ENCODE results near the gene PRMT9.

The PRMT9 gene

DNA sequence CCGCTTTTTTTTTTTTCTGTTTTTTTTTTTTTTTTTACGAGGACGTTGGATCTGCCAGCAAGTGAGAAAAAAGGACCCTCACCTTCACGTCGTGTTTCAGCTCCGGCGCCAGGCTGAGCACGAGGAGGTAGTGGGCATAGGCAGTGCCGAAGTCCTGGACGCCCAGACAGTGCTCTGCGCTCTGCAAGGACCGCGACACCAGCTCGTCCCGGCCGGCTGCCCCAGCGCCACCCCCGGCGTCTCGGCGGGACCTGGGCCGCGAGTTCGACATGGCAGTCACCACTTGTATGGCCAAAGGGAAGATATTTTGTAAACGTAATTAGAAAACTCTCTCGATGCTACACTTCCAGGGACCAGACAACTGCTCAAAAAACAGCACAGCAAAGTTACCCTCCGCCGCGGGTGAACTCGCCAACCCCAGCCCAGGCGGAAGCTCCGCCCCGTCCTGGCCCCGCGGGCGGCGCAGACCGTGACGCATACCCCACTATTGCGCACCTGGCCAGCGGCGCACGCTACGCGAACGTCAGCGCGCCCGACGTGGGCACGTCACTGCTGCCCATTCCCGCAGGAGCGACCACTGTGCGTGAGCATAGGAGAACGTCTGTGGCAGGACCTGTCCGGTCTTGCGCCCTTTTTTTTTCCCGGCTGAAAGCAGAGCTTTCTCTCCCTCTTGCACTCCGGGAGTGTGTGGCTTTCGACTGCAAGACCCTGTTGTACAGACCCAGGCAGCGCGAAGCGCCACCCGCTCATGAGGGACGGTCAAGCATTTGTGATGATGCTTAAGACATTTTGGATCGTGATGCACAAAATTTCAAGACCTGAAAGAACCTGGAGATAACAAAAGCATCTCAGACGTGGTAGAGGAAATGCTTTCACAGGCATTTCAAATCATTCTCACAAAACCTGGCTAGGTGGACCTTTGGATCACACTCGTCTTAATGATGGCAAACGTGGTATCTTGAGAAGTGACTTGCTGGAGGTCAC is at the start of gene PRMT9:
PRMT9 (minus strand) TSS at position 447 of the 984 bp plus-strand sequence; CDS start at position 271, 176 bp downstream.
- DNase-seq, result peak; percentile 95

GRCh38 chr4:147732518-147733235 is 48.7 kb upstream of the PRMT9 start:
- DNase-seq, result peak; percentile 55

- DNase-seq, result peak; percentile 74
Measured at GRCh38 chr4:147731580-147732517, 47.9 kb upstream of the PRMT9 start, which contains the start of gene ARHGAP10. Gene ARHGAP10, plus strand, starts transcription at chr4:147732088. Its CDS starts 214 bp downstream, at chr4:147732302.

- DNase-seq, result peak; percentile 32
Measured at GRCh38 chr4:147730333-147730732, 46.4 kb upstream of the PRMT9 start.

DNA sequence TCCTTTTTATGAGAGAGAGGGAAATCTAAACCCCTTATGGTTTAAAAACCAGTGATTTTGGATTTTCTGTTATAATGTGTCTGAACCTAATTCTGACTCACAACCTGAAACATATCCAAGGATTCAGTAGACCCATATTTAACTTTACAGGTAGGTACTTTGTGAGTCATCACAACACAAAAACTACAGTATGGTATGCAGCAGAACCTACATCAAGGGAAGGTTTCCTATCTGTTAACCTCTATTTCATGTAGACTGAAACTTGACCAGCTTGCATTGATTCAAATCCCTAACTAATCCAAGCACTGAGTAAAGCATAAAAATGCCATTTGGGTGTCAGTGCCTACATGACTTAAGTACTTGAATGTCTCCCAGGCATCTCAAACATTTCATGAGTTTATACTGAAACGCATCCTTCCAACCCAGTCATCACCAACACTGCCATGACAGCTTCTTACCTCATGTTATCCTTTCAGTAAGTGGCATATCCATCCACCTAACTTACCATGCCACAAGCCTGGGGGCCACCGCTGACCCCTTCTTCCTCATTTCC is 43.6 kb upstream of the PRMT9 start:
- no peak for DNase-seq

GRCh38 chr4:147725673-147726072 is 41.7 kb upstream of the PRMT9 start:
- DNase-seq, result no peak

- no peak for DNase-seq
Measured at GRCh38 chr4:147724468-147725201, 40.7 kb upstream of the PRMT9 start.

- DNase-seq, result no peak
Measured at GRCh38 chr4:147723326-147723725, 39.4 kb upstream of the PRMT9 start.

GRCh38 chr4:147717878-147718277 is 33.9 kb upstream of the PRMT9 start:
- DNase-seq, result peak; percentile 45

DNA sequence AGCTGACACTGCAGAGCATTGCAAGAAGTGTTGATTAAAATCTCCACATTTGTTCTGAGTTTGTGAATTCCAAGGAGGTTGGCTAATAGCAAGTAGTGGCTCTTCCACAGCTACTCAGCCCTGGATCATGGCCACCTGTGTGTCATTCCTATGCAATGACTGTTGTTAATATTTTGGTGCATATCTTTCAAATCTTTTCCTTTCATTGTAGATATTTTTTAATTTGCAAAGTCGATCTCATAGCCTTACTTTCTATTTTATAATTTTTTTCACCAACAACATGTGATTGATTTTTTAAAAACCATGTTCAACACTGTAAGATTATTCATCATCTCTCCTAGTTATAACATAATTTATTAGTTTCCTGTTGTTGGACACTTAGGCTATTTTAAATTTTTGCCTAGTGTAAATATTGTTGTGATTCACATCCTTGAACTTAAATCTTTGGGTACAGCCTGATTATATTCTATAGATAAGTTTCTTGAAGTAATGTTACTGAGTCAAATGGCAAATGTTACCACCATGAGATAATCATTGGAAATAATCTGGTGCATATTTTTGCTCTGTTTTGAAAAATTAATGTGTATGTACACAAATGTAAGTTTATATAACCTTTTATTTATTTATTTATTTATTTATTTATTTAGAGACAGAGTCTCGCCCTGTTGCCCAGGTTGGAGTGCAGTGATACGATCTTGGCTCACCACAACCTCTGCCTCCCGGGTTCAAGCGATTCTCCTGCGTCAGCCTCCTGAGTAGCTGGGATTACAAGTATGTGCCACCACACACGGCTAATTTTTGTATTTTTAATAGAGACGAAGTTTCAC is 30.8 kb upstream of the PRMT9 start:
- no peak for DNase-seq

DNA sequence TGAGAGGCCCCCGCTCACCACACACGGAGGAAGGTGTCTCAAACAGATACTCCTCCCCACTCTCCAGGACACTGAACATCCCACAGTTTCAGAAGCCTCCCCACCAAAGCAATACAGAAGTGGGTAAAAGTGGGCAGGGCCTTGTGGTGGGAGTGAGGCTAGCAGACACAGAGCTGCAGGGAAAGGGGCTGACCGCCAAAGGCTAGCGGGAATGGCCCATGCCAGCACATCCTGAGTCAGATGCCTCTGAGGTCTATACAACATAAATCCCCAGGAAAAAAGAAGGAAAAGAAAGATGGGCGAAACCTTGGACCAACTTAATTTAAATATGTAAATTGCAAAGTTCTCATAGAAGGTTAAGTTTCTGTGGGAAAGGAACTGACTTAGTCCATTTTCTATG is 26.0 kb upstream of the PRMT9 start:
- DNase-seq, result no peak

- DNase-seq, result peak; percentile 79
Measured at GRCh38 chr4:147707892-147708672, 24.1 kb upstream of the PRMT9 start.

DNA sequence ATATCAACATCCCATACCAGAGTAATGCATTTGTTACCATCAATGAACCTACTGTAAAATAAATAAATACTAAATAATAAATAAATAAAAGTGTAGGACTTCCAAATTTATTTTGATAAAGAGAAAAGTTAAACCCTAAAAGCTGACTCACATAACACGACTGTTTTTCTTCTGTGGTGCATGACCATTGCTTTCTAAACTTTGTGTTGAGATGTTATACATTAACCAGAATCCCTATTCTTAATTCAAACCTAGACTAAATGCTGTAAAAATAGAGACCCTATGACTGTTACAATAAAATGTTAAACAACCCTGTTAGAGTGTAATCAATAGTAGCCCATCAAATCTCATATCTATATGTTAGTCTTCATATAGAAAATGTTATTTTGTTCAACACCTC is 20.9 kb upstream of the PRMT9 start:
- DNase-seq, result no peak

DNA sequence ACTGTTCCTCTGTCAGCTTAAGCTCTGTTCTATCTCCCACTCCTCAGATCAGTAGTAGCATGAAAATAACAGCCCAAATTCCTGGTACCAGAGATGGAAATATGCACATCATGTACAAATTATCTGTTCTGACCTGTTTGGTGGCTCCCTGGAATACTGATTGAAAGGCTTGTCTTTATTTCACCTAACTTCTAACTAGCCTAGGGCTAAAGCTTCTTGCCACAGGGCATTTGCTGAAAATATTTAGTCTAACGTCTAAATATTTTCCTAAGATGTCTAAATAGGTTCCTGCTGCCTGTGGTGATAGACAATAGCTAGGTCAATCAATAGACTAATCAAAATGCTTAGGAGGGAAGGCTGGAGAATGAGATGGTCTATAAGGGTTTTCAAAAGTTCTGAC is 12.9 kb upstream of the PRMT9 start:
- no peak for DNase-seq

DNA sequence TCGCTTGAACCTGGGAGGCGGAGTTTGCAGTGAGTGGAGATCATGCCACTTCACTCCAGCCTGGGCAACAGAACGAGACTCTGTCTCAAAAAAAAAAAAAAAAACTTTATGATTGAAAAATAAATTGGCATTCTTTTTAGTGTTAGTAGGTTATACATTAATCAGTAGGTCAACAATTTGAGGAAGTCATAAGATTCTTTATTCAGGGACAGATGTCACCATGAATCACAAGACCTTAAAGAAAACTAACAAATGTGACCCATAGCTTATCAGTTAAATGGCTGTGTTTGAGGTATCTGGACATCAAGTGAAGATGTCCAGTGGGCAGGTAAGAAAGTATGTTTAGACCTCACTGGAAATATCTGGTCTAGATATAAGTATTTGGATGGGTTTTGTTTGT is 9.3 kb upstream of the PRMT9 start:
- DNase-seq, result no peak

DNA sequence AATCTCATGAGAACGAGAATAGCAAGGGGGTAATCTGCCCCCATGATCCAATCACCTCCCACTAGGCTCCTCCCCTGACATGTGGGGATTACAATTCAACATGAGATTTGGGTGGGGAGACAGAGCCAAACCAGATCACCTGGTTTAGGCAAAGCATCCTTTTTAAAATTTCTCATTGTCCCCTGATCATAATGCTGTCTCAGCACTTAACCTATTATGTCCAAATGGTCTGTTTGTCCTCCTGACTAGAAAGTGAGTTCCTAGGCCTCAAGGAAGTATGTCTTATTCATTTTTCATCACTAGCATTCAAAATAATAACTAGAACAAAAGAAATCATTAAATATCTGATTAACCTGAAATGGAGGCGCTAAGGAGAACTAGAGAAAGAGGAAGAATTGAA is 7.9 kb upstream of the PRMT9 start:
- DNase-seq, result no peak

DNA sequence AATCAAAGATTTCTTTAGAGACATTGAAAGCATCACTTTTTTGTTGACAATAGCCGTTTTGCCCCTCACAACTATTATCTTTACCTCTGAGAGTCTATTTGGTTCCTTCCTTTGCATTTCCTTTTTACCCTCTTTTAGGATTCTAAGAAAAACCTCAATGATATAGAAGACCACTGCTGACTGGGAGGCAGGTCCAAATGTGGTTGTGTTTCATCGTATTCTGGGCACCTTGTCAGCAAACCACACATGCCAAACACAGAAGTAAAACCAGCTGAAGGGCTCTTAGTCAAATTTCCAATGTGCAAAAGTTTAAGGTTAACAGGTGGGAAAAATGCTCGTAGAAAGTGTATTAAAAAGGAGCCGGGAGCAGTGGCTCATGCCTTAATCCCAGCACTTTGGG is 5.1 kb upstream of the PRMT9 start:
- DNase-seq, result peak; percentile 85

- DNase-seq, result peak; percentile 51
Measured at GRCh38 chr4:147683188-147683591, 773 bp downstream of the PRMT9 start.

DNA sequence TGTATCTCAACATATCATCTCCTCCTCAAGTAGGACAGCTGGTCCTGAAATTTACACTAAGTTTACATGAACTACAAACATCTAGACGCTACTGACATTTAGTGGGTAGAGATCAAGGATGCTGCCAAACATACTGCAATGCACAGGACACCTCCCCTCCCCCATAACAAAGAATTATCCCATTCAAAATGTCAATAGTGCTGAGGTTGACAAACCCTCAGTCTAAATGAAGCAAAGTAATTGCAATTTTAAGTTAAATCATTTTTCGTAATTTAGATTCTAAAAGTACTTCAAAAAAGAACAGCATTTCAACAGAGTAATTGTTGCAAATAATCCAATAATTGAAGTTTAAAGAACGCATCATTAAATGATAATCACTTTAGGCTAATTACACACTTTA is 1.2 kb downstream of the PRMT9 start:
- DNase-seq, result peak; percentile 14

Data from hematopoietic multipotent progenitor cell treated with erythropoietin and hydrocortisone succinate and interleukin-3 and kit ligand, for 4 days (in vitro differentiated cells).